Esophagus (tissue), 2 donors: Measurements from ENCODE around the gene ZNF784. TPM values are rescaled to one million over a fixed set of nuclear protein-coding genes. Genes with fewer than 3 reads are reported as not detected.
A peak's percentile ranks its signal among the peaks of the same experiment; 100 is the strongest.

ENCODE experiments used
- H3K27ac ChIP-seq, 2 donors: one replicate each; pipeline ENCODE4 v1.5.1; 2013; ENCODE audit warnings: low read depth in 2 of 2, mild to moderate bottlenecking in 2 of 2, inconsistent platforms in 1 of 2, low read length in 1 of 2, moderate library complexity in 1 of 2
- H3K27me3 ChIP-seq, 2 donors: one replicate each; pipeline ENCODE4 v1.6.1; 2013; ENCODE audit warnings: low read length in 2 of 2, control low read depth in 1 of 2, mild to moderate bottlenecking in 1 of 2; ENCODE audit not compliant: insufficient read depth in 2 of 2, control insufficient read depth in 1 of 2
- H3K36me3 ChIP-seq, 2 donors: one replicate each; pipeline ENCODE4 v1.6.1; 2013; ENCODE audit warnings: low read length in 1 of 2; ENCODE audit not compliant: control insufficient read depth in 2 of 2, insufficient read depth in 2 of 2
- H3K4me1 ChIP-seq, 2 donors: one replicate each; pipeline ENCODE4 v1.6.1; 2013; ENCODE audit warnings: low read length in 1 of 2; ENCODE audit not compliant: control insufficient read depth in 2 of 2, insufficient read depth in 2 of 2
- H3K4me3 ChIP-seq, 2 donors: one replicate each; pipeline ENCODE4 v1.5.1; 2013; ENCODE audit warnings: low read length in 2 of 2, mild to moderate bottlenecking in 2 of 2, low read depth in 1 of 2, moderate library complexity in 1 of 2
- H3K9me3 ChIP-seq, 2 donors: one replicate each; pipeline ENCODE4 v1.6.1; 2013; ENCODE audit warnings: mild to moderate bottlenecking in 2 of 2, low read depth in 1 of 2, low read length in 1 of 2, moderate library complexity in 1 of 2; ENCODE audit not compliant: control insufficient read depth in 2 of 2, insufficient read depth in 1 of 2
- WGBS, 2 donors: extraction: QIAGEN DNeasy Blood & Tissue Kit; methylation state at CpG; one replicate each; pipeline ENCODE4 v1.1.7; 2013; 5-methylcytosine and 5-hydroxymethylcytosine counted together
- polyA plus RNA-seq, 2 donors: library from polyadenylated mRNA; stranded (reverse); fragments of 200-250 nt; gene quantifications; one replicate each; pipeline ENCODE4 v1.2.3, GENCODE V29; 2013
- donor health status: healthy with polysubstance abuse.
- donor health status: Bipolar disorder and iron deficiency.

Gene ZNF784
- polyA plus RNA-seq, 2 donors, result 5.2 to 5.9 TPM

DNA sequence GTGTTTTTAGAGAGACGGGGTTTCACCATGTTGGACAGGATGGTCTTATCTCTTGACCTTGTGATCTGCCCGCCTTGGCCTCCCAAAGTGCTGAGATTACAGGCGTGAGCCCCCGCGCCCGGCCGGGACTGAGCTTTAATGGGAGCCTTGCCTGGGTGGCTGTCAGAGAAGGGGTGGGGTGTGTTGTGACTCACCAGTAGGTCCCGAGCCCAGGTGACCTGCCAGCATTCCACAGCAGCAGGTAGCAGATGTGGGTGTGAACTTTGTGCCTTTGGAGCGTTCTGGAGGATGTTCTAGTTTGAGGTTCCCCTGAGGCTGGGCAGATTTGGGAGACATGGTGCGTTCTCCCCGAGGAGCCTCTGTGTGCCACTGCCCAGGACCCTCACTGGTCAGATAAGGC, 43.6 kb upstream of the ZNF784 start:
- peak overlapping the region; percentile 7 to 53 for H3K27ac ChIP-seq
- WGBS, 2 donors, result 55 to 61% methylated on average over 11 of the region's 11 CpGs
- no peak overlapping the region for H3K4me3 ChIP-seq
- H3K9me3 ChIP-seq, result peaks cover 0 to 3% of the 10 kb centered on the region in 2 donors
- H3K36me3 ChIP-seq, result peaks cover 26 to 72% of the 10 kb centered on the region in 2 donors
- no peaks in the 10 kb centered on the region for H3K27me3 ChIP-seq
- peaks cover 0 to 11% of the 10 kb centered on the region in 2 donors for H3K4me1 ChIP-seq

DNA sequence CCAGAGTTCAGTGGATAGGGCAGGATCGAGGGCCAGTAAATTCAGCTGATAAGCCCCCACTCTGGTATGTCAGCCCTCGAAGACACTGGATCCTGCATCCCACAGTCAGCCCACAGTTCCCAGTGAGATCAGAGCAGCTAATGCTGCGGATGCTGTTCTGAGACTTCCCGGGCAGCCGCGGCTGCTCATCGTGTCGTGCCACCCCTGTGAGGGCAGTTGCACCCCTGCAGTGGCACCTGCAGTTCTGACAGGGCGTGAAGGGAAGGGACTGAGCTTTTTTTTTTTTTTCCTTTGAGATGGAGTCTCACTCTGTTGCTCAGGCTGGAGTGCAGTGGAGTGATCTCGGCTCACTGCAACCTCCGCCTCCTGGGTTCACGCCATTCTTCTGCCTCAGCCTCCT, 43.1 kb upstream of the ZNF784 start:
- peaks cover 0 to 11% of the 10 kb centered on the region in 2 donors for H3K4me1 ChIP-seq
- no peak overlapping the region for H3K4me3 ChIP-seq
- H3K27me3 ChIP-seq, result no peaks in the 10 kb centered on the region
- H3K36me3 ChIP-seq, result peaks cover 29 to 76% of the 10 kb centered on the region in 2 donors
- peaks cover 0 to 3% of the 10 kb centered on the region in 2 donors for H3K9me3 ChIP-seq
- WGBS, 2 donors, result 78 to 83% methylated on average over 12 of the region's 12 CpGs
- H3K27ac ChIP-seq, result peak overlapping the region; percentile 16 to 32

DNA sequence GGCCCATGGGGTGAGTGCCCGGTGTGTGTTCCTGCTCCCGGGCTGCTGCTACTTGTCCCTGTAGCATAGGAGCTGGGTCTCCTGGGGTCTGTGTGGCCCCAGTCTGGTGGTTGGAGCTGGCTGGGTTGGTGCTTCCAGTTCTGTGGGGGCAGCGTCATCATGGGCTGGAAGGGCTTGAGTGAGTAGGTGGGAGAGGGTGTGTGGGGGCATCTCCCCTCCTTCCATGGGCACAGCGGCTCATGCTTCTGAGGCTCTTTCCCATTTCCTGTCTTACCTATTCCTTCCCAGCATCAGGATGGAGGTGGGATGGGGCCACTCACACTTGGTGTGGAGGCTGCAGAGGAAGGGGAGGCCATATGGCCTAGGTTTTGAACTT, 42.6 kb upstream of the ZNF784 start:
- Histone ChIP-seq H3K27ac (peak overlapping the region in 1 of 2 donors; percentile 16), H3K36me3 (peaks cover 31 to 79% of the 10 kb centered on the region in 2 donors), H3K4me1 (peaks cover 0 to 11% of the 10 kb centered on the region in 2 donors), H3K9me3 (peaks cover 0 to 3% of the 10 kb centered on the region in 2 donors), H3K27me3 (no peaks in the 10 kb centered on the region), H3K4me3 (no peak overlapping the region)
- WGBS, 2 donors, result 88 to 94% methylated on average over 4 of the region's 4 CpGs

DNA sequence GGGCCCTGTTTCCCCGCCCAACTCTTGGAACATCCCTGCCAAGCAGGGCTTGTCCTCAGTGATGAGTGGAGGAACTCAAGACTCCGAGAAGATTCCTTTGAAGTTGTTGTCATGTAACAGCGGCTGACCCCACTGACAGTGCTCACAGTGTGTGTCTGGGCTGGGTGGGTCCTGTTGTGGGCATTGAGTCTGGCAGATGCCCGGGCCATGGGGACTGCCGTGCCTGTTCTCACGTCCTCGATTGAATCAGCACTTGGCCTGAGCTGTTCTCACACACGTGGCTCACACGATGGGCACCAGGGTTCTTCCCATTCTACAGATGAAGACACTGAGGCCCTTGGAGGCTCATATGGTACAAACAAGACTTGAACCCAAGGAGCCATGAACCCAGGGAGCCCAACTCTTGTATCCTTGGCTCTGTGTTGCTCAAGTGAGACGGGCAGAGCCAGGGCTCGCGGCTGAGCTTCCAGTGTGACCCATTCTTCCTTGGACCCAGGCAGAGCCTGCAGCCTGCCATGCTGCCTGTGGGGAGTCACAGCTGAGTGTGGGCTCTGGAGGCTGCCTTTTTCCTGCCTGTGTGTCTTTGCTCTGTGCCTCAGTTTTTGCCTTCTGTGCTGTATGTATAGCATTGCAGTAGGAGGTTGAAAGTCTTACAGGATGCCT, 42.1 kb upstream of the ZNF784 start:
- H3K4me3 ChIP-seq, result no peak overlapping the region
- WGBS, 2 donors, result 81 to 88% methylated on average over 12 of the region's 12 CpGs
- H3K27ac ChIP-seq, result no peak overlapping the region
- H3K4me1 ChIP-seq, result peaks cover 0 to 11% of the 10 kb centered on the region in 2 donors
- peaks cover 36 to 84% of the 10 kb centered on the region in 2 donors for H3K36me3 ChIP-seq
- H3K27me3 ChIP-seq, result no peaks in the 10 kb centered on the region
- peaks cover 0 to 3% of the 10 kb centered on the region in 2 donors for H3K9me3 ChIP-seq

DNA sequence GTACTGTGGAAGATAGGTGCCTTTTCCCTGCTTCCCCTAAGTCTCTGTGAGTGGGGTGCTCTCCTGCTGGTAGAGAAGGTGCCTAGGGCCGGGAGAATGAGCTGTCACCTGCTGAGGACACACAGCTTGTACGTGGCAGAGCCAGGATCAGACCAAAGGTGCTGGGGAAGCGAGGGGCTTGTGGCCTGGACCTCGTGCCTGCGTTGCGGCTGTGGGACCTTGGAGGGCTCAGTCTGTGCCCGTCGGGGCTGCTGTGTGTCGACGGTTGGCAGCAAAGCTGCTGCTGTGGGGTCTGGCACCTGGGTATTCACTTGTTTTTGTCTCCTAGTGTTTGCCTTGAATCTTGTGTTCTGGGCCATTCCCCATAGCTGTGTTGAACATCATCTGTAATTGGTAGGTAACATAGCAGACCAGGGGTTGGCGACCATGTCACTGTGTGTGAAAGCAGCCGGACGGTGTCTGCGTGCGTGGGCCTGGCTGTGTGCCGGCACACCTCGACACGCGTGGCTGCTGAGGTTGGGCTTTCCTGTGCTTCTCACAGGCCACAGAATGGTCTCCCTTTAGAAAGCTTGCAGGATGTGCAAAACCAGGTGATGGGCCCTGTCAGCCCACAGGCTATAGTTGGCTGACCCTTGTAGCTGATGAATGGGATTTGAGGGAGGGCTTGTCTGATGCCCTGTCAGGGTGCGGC, 39.6 kb upstream of the ZNF784 start:
- no peak overlapping the region for H3K4me3 ChIP-seq
- H3K27me3 ChIP-seq, result no peaks in the 10 kb centered on the region
- H3K27ac ChIP-seq, result no peak overlapping the region
- peaks cover 5 to 9% of the 10 kb centered on the region in 2 donors for H3K4me1 ChIP-seq
- peaks cover 36 to 84% of the 10 kb centered on the region in 2 donors for H3K36me3 ChIP-seq
- 87 to 88% methylated on average over 18 to 20 of the region's 20 CpGs for WGBS, 2 donors
- H3K9me3 ChIP-seq, result no peaks in the 10 kb centered on the region

DNA sequence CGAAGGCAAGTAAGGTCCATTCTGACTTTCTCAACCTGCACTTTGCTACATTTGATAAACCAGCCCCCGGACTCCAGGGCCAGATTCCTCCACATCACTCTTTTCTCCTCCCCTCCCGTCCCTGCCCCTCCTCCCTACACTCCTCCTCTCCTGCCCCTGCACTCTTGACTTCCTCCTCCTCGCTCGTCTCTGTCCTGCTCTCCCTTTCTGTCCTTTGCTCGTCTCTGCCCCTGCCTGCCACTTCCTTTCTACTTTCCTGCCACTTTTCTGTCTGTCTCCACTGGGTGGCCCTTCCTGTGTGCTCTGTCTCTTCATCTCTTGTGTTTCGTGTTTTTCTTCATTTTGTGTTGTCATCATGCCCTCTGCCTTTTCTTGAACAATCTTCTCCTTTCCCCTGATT, 37.5 kb upstream of the ZNF784 start:
- 67 to 71% methylated on average over 7 of the region's 7 CpGs for WGBS, 2 donors
- Histone ChIP-seq H3K27ac (no peak overlapping the region), H3K4me3 (no peak overlapping the region), H3K9me3 (no peaks in the 10 kb centered on the region), H3K4me1 (peaks cover 12 to 17% of the 10 kb centered on the region in 2 donors), H3K27me3 (no peaks in the 10 kb centered on the region), H3K36me3 (peaks cover 31 to 67% of the 10 kb centered on the region in 2 donors)

DNA sequence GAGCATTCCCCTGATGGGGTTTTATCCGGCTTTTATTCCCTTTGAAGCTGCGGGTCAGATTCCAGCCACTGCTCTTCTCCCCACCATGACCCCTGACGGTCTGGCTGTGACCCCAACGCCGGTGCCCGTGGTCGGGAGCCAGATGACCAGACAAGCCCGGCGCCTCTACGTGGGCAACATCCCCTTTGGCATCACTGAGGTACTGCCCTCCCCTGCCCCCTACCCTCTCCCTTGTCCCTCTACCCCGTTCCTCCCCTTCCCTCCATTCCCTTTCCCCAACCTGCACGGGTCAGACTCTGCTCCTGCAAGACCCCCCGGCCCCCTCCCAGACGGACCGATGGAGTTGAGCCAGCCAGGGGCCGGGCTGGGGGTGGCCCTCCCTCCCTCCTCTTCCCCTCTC, 36.6 kb upstream of the ZNF784 start:
- Histone ChIP-seq H3K9me3 (no peaks in the 10 kb centered on the region), H3K36me3 (peaks cover 31 to 58% of the 10 kb centered on the region in 2 donors), H3K4me1 (peaks cover 12 to 19% of the 10 kb centered on the region in 2 donors), H3K4me3 (no peak overlapping the region), H3K27ac (no peak overlapping the region), H3K27me3 (no peaks in the 10 kb centered on the region)
- 77 to 83% methylated on average over 16 of the region's 16 CpGs for WGBS, 2 donors

DNA sequence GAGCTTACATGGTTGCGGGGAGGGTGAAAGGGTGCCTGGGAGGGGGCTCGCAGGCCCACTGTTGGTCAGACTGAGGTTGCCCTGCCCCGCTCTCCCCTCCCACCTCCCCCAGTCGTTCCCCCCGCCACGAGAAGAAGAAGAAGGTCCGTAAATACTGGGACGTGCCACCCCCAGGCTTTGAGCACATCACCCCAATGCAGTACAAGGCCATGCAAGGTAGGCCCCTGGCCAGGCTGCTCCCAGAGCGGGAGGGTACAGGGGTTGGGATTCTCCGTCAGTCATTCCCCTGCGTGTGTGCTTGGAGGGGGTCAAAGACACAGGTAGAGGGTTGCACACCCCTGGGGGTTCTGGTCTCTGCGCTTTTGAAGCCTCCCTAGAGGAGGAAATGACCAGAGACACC, 36.0 kb upstream of the ZNF784 start:
- Histone ChIP-seq H3K9me3 (no peaks in the 10 kb centered on the region), H3K27ac (no peak overlapping the region), H3K36me3 (peaks cover 31 to 55% of the 10 kb centered on the region in 2 donors), H3K4me3 (no peak overlapping the region), H3K27me3 (no peaks in the 10 kb centered on the region), H3K4me1 (peaks cover 12 to 19% of the 10 kb centered on the region in 2 donors)
- 91% methylated on average over 11 to 12 of the region's 12 CpGs for WGBS, 2 donors

DNA sequence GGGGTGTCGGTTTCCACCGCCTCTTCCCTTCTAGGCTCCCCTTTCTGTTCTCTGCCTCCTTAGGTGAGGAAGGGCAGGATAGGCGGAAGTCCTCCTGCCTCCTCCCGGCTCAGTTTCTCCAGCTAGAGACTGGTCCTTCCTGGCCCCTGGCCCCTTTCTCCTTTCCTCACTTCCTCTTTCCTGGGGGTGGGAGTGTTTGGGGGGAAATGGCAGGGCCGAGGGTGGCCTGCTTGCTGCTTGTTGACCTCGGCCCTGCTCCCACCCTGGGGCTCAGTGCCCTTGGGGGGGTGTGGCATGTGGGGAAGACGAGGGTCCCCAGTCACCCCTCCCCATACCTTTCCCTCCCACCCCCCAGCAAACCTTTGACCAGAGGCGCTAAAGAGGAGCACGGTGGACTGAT, 35.5 kb upstream of the ZNF784 start:
- no peak overlapping the region for H3K4me3 ChIP-seq
- no peaks in the 10 kb centered on the region for H3K27me3 ChIP-seq
- H3K4me1 ChIP-seq, result peaks cover 12 to 19% of the 10 kb centered on the region in 2 donors
- peaks cover 31 to 52% of the 10 kb centered on the region in 2 donors for H3K36me3 ChIP-seq
- H3K9me3 ChIP-seq, result no peaks in the 10 kb centered on the region
- H3K27ac ChIP-seq, result no peak overlapping the region
- WGBS, 2 donors, result 68 to 74% methylated on average over 9 of the region's 9 CpGs
